Loucy (cell line): ENCODE data around the gene LIMS1.

Experiments
- H2AFZ ChIP-seq: fragments of 200-600 bp; sonication (generic); 2 replicates; pipeline ENCODE4 v1.6.0; 2016; ENCODE audit warnings: antibody characterized with exemption, mild to moderate bottlenecking, low read length, moderate library complexity
- H3F3A ChIP-seq: fragments of 200-600 bp; 2 replicates; pipeline ENCODE4 v1.6.0; 2016; ENCODE audit warnings: antibody characterized with exemption, low read depth, mild to moderate bottlenecking
- H3K27me3 ChIP-seq: fragments of 200-600 bp; sonication (generic); 2 replicates; pipeline ENCODE4 v1.6.1; 2014; ENCODE audit warnings: low read length, mild to moderate bottlenecking; ENCODE audit not compliant: insufficient read depth, poor library complexity, severe bottlenecking
- H3K36me3 ChIP-seq: fragments of 200-600 bp; sonication (generic); 2 replicates; pipeline ENCODE4 v1.6.1; 2016; ENCODE audit warnings: low read length; ENCODE audit not compliant: insufficient read depth
- H3K4me1 ChIP-seq: fragments of 200-600 bp; sonication (generic); 2 replicates; pipeline ENCODE4 v1.5.1; 2014; ENCODE audit warnings: low read length, mild to moderate bottlenecking; ENCODE audit not compliant: insufficient read depth, poor library complexity, severe bottlenecking
- H3K4me2 ChIP-seq: fragments of 200-600 bp; sonication (generic); 2 replicates; pipeline ENCODE4 v1.6.0; 2014; ENCODE audit warnings: antibody characterized with exemption, low read length, low read depth, mild to moderate bottlenecking; ENCODE audit not compliant: poor library complexity, severe bottlenecking
- H3K4me3 ChIP-seq: fragments of 200-600 bp; sonication (generic); 2 replicates; pipeline ENCODE4 v1.5.1; 2014; ENCODE audit warnings: low read length, mild to moderate bottlenecking, mixed read lengths; ENCODE audit not compliant: poor library complexity, severe bottlenecking
- H3K79me2 ChIP-seq: fragments of 200-600 bp; sonication (generic); 2 replicates; pipeline ENCODE4 v1.6.1; 2014; ENCODE audit warnings: low read length; ENCODE audit not compliant: insufficient read depth
- H3K9ac ChIP-seq: fragments of 200-600 bp; sonication (generic); 2 replicates; pipeline ENCODE4 v1.6.0; 2014; ENCODE audit warnings: mild to moderate bottlenecking, low read depth, low read length, moderate library complexity; ENCODE audit not compliant: poor library complexity, severe bottlenecking
- H3K9me2 ChIP-seq: fragments of 200-600 bp; sonication (generic); replicated peaks from 2 replicates; pipeline ENCODE4 v1.6.1; 2016; ENCODE audit warnings: low read depth, low read length, mixed read lengths
- H3K9me3 ChIP-seq: fragments of 200-600 bp; sonication (generic); 2 replicates; pipeline ENCODE4 v1.6.1; 2014; ENCODE audit warnings: mild to moderate bottlenecking, antibody characterized with exemption, low read length, low read depth; ENCODE audit not compliant: insufficient read depth
- H4K20me1 ChIP-seq: fragments of 200-600 bp; sonication (generic); 2 replicates; pipeline ENCODE4 v1.6.0; 2014; ENCODE audit warnings: antibody characterized with exemption, low read length, mild to moderate bottlenecking; ENCODE audit not compliant: insufficient read depth, poor library complexity, severe bottlenecking
- EZH2phosphoT487 ChIP-seq: fragments of 200-600 bp; IDR thresholded peaks from 2 replicates; pipeline ENCODE4 v1.6.1; 2018; ENCODE audit warnings: antibody characterized with exemption, mild to moderate bottlenecking, moderate library complexity, borderline replicate concordance
- TF ChIP-seq, protein P1 (sequence below): fragments of 200-600 bp; sonication (generic); conservative IDR thresholded peaks from 2 replicates; pipeline ENCODE4 v1.5.1; 2014; ENCODE audit warnings: mild to moderate bottlenecking, antibody characterized with exemption, low read length

LIMS1 gene

DNA sequence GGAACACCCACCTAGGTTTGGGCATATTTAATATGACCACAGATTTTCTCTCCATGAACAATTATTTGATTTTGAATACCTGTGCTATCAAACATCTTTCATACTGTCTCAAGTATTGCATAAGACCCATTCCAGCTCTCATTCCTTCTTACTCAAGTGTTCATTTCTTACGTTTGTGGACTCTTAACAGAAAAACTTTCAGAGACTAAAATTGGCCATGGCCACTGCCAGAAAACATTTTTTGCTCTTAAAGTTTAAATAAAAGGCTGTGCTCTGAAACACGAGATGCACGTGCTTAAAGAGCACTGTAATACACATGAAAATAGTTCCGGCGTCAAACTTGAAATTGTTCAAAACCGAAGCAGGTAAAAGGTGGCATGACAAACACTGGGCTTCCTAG, 89.3 kb downstream of the LIMS1 start:
- Histone ChIP-seq H3K9me3 (no peaks in the 10 kb centered on the region), H3F3A (peaks cover 17% of the 10 kb centered on the region), H3K79me2 (peaks cover 92% of the 10 kb centered on the region), H3K36me3 (no peaks in the 10 kb centered on the region), H3K4me1 (peaks cover 81% of the 10 kb centered on the region), H3K4me2 (peak overlapping the region; percentile 80), H2AFZ (no peak overlapping the region), H3K9ac (peak overlapping the region; percentile 80), H4K20me1 (peaks cover 14% of the 10 kb centered on the region), H3K4me3 (peak overlapping the region; percentile 76), H3K9me2 (no peaks in the 10 kb centered on the region), H3K27me3 (no peaks in the 10 kb centered on the region)
- TF ChIP-seq, protein P1, sequence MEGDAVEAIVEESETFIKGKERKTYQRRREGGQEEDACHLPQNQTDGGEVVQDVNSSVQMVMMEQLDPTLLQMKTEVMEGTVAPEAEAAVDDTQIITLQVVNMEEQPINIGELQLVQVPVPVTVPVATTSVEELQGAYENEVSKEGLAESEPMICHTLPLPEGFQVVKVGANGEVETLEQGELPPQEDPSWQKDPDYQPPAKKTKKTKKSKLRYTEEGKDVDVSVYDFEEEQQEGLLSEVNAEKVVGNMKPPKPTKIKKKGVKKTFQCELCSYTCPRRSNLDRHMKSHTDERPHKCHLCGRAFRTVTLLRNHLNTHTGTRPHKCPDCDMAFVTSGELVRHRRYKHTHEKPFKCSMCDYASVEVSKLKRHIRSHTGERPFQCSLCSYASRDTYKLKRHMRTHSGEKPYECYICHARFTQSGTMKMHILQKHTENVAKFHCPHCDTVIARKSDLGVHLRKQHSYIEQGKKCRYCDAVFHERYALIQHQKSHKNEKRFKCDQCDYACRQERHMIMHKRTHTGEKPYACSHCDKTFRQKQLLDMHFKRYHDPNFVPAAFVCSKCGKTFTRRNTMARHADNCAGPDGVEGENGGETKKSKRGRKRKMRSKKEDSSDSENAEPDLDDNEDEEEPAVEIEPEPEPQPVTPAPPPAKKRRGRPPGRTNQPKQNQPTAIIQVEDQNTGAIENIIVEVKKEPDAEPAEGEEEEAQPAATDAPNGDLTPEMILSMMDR = no peak
- no peak for TF ChIP-seq EZH2phosphoT487

GRCh38 chr2:108625186-108625827, 91.0 kb downstream of the LIMS1 start:
- Histone ChIP-seq H3K4me3 (peak overlapping the region; percentile 73), H3K9me3 (no peaks in the 10 kb centered on the region), H3K36me3 (no peaks in the 10 kb centered on the region), H3K9me2 (no peaks in the 10 kb centered on the region), H3K4me1 (peaks cover 81% of the 10 kb centered on the region), H3F3A (peaks cover 16% of the 10 kb centered on the region), H3K4me2 (peak overlapping the region; percentile 94), H2AFZ (no peak overlapping the region), H3K9ac (peak overlapping the region; percentile 75), H3K27me3 (no peaks in the 10 kb centered on the region), H3K79me2 (peaks cover 94% of the 10 kb centered on the region), H4K20me1 (peaks cover 17% of the 10 kb centered on the region)
- TF ChIP-seq EZH2phosphoT487 = no peak
- TF ChIP-seq, protein P1 = no peak

GRCh38 chr2:108625828-108626195, 91.5 kb downstream of the LIMS1 start:
- peak overlapping the region; percentile 75 for H3K9ac ChIP-seq
- H3K36me3 ChIP-seq = 0 out of 2 replicates have a peak, but pooled peaks cover 4% of the 10 kb centered on the region
- H3K4me1 ChIP-seq = peaks cover 81% of the 10 kb centered on the region
- TF ChIP-seq, protein P1 = no peak
- TF ChIP-seq EZH2phosphoT487 = no peak
- H3K9me2 ChIP-seq = no peaks in the 10 kb centered on the region
- no peaks in the 10 kb centered on the region for H3K27me3 ChIP-seq
- H3K4me2 ChIP-seq = peak overlapping the region; percentile 94
- H2AFZ ChIP-seq = no peak overlapping the region
- peak overlapping the region; percentile 73 for H3K4me3 ChIP-seq
- H3F3A ChIP-seq = peaks cover 12% of the 10 kb centered on the region
- peaks cover 21% of the 10 kb centered on the region for H4K20me1 ChIP-seq
- H3K79me2 ChIP-seq = peaks cover 97% of the 10 kb centered on the region
- no peaks in the 10 kb centered on the region for H3K9me3 ChIP-seq
